ENCODE results near the gene IL22RA1.

IL22RA1 gene

DNA sequence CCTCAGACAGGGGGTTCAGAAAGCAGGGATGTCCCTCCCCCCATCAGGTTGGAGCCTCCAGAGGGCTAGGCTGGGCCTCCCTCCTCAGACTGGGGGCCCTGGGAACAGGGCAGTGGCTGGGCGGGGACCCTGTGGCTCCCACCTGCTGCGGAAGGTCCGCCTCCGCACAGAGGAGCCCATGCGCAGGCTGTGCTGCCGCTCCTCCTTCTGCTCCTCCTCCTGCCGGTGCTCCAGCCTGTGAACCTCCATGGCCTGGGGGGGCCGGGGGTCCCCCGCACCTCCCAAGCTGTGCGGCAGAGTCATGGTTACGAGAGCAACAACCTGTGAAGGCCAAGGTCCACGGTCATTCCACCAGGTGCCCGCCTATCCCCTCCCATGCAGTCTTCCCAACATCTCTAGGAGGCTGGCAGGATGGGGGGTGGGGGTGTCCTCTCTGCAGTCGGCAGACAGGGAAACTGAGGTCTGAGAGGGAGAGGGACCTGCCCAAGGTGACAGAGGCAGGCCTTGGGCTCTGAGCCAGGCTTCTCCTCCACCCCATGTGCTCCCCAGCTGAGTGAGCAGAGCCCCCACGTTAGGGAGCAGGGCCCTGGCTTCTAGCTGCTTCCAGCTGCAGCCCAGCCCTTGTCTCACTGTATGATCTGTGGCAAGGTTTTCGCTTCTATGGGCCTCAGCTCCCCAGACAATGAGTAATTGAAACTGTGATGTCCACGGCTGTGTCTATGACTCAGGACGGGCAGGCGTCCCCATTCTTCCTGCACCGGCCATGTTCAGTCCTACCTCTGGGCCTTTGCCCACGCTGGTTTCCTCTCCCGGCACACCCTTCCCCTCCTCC lies 34.4 kb downstream of the IL22RA1 start:
- peak overlapping the region; percentile 43 to 44 for H3K4me3 ChIP-seq (ENCODE audit: low read depth in 1 of 2, low read length in 2 of 2)
- no peak overlapping the region for H3K27ac ChIP-seq (ENCODE audit: low read depth, low read length)
- H3K9ac ChIP-seq (ENCODE audit: low read depth in 1 of 2, low read length in 2 of 2), result peak overlapping the region; percentile 32 to 38
- H3K27me3 ChIP-seq (ENCODE audit: control insufficient read depth in 1 of 2, insufficient read depth in 2 of 2, low read length in 2 of 2), result no peaks in the 10 kb centered on the region
- no peaks in the 10 kb centered on the region for H3K9me3 ChIP-seq (ENCODE audit: control insufficient read depth in 1 of 2, low read length in 2 of 2)
- no peaks in the 10 kb centered on the region for H3K36me3 ChIP-seq (ENCODE audit: control insufficient read depth in 1 of 2, insufficient read depth in 2 of 2, low read length in 2 of 2)
- H3K4me1 ChIP-seq (ENCODE audit: control insufficient read depth in 1 of 2, insufficient read depth in 2 of 2, low read length in 2 of 2), result peaks cover 32 to 34% of the 10 kb centered on the region in 2 donors

DNA sequence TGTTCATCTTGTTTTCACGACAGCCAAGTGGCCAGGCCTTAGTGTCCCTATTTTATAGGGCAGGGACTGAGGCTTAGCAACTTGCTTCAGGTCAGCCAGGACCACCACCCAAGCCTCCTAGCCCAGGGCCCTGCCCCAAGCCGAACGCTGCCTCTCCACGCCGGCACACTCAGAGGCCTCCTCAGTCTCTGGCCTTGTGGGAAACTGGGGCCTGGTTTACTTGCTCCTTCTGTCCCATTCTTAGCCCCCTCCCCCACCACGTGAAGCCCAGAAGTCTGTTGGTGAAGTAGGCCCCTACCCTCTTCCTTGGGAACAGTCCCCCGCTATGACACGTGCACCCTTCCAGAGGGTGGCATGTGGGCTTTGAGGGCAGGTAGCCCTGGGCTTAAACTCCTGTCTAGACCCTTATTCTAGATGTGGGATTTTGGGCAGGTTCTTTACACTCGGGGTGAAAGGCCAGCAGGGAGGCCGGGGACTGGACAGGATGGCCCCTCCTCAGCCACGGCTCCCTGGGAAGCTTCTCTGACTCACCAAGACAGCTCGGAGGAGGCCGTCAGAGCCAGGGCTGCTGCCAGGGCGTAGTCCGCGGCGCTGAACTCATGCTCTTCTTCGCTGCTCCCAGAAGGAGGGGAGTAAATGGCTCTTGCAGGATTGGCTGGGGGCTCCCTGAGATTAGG lies 35.3 kb downstream of the IL22RA1 start:
- Histone ChIP-seq H3K4me1 (ENCODE audit: control insufficient read depth in 1 of 2, insufficient read depth in 2 of 2, low read length in 2 of 2) (peaks cover 27 to 32% of the 10 kb centered on the region in 2 donors), H3K27me3 (ENCODE audit: control insufficient read depth in 1 of 2, insufficient read depth in 2 of 2, low read length in 2 of 2) (no peaks in the 10 kb centered on the region), H3K36me3 (ENCODE audit: control insufficient read depth in 1 of 2, insufficient read depth in 2 of 2, low read length in 2 of 2) (no peaks in the 10 kb centered on the region), H3K4me3 (ENCODE audit: low read depth in 1 of 2, low read length in 2 of 2) (peak overlapping the region in 1 of 2 donors; percentile 43), H3K9me3 (ENCODE audit: control insufficient read depth in 1 of 2, low read length in 2 of 2) (no peaks in the 10 kb centered on the region), H3K9ac (ENCODE audit: low read depth in 1 of 2, low read length in 2 of 2) (peak overlapping the region; percentile 32 to 38), H3K27ac (ENCODE audit: low read depth, low read length) (peak overlapping the region; percentile 20)

DNA sequence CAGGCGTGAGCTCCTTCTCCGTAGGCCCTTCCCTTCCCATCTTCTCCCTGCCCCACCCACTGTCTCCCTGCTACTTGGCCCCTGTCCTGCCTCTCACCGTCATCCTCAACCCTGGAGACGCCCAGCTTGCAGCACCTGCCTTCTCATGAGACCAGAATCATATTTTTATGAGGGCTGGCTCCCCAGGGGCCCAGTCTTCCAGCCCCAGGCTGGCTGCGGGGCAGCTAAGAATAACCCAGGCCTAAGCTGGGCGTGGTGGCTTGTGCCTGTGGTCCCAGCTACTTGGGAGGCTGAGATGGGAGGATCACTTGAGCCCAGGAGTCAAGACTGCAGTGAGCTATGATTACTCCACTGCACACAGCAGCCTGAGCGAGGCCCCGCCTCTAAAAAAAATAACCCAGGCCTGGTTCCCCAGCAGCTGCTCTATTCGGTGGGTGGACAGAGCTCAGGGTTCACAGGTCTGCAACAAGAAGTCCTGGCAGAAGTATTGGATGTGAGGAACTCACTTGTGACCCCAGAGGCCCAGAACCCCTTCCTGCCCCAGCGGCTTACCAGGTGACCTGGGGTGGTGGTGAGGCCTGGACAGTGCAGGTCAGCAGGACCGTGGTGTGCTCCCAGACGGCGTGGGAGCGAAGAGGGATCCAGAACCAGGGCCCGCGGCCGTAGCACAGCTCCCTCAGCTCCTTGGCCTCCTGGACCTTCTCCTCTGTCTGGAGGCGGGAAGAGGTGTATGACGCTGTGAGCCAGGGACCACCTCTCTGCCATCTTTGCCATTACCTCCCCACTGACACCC lies 37.4 kb downstream of the IL22RA1 start:
- Histone ChIP-seq H3K4me3 (ENCODE audit: low read depth in 1 of 2, low read length in 2 of 2) (no peak overlapping the region), H3K9ac (ENCODE audit: low read depth in 1 of 2, low read length in 2 of 2) (peak overlapping the region in 1 of 2 donors; percentile 43), H3K27me3 (ENCODE audit: control insufficient read depth in 1 of 2, insufficient read depth in 2 of 2, low read length in 2 of 2) (no peaks in the 10 kb centered on the region), H3K9me3 (ENCODE audit: control insufficient read depth in 1 of 2, low read length in 2 of 2) (no peaks in the 10 kb centered on the region), H3K36me3 (ENCODE audit: control insufficient read depth in 1 of 2, insufficient read depth in 2 of 2, low read length in 2 of 2) (no peaks in the 10 kb centered on the region), H3K4me1 (ENCODE audit: control insufficient read depth in 1 of 2, insufficient read depth in 2 of 2, low read length in 2 of 2) (peaks cover 20 to 39% of the 10 kb centered on the region in 2 donors), H3K27ac (ENCODE audit: low read depth, low read length) (peak overlapping the region; percentile 1)

DNA sequence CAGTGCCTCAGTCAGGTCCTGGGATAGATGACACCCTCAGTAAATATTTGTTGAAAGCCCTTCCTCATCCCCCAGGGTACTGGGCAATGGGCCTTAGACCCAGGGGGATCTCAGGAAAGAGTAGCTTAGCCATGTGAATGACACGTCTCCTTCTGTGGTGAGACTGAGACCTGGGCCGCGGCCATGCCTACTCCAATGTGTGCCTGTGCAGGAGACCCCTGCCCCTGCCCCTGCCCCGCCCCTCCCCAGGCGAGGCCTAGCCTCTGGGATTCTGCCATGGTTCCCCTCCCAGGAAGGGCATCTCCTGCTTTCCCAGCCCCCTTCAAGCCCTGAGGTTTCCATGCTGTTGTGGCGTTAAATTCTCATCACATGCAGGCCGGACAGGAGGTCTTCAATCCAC lies 38.1 kb downstream of the IL22RA1 start:
- no peak overlapping the region for H3K27ac ChIP-seq (ENCODE audit: low read depth, low read length)
- H3K9me3 ChIP-seq (ENCODE audit: control insufficient read depth in 1 of 2, low read length in 2 of 2), result no peaks in the 10 kb centered on the region
- no peaks in the 10 kb centered on the region for H3K27me3 ChIP-seq (ENCODE audit: control insufficient read depth in 1 of 2, insufficient read depth in 2 of 2, low read length in 2 of 2)
- H3K4me3 ChIP-seq (ENCODE audit: low read depth in 1 of 2, low read length in 2 of 2), result no peak overlapping the region
- no peak overlapping the region for H3K9ac ChIP-seq (ENCODE audit: low read depth in 1 of 2, low read length in 2 of 2)
- H3K36me3 ChIP-seq (ENCODE audit: control insufficient read depth in 1 of 2, insufficient read depth in 2 of 2, low read length in 2 of 2), result no peaks in the 10 kb centered on the region
- H3K4me1 ChIP-seq (ENCODE audit: control insufficient read depth in 1 of 2, insufficient read depth in 2 of 2, low read length in 2 of 2), result peaks cover 20 to 39% of the 10 kb centered on the region in 2 donors

DNA sequence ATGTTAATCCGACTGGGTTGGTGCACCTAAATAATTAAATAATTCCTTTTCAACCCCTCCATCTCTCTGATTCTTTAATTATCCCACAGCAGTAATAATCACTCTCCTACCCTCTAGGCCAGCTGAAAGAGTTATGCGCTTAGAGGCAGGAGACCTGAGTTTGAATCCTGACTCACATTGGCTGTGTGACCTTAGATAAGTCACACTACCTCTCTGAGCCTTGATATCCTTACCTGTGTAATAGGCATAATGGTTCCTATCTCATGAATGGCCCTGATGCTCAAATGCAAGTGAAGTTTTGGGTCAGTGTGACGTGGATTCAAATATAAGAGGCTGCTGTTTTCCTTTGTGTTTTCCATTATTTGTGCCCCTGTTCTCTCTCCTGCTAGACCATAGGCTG lies 39.1 kb downstream of the IL22RA1 start:
- Histone ChIP-seq H3K9ac (ENCODE audit: low read depth in 1 of 2, low read length in 2 of 2) (no peak overlapping the region), H3K9me3 (ENCODE audit: control insufficient read depth in 1 of 2, low read length in 2 of 2) (no peaks in the 10 kb centered on the region), H3K36me3 (ENCODE audit: control insufficient read depth in 1 of 2, insufficient read depth in 2 of 2, low read length in 2 of 2) (no peaks in the 10 kb centered on the region), H3K27ac (ENCODE audit: low read depth, low read length) (no peak overlapping the region), H3K4me3 (ENCODE audit: low read depth in 1 of 2, low read length in 2 of 2) (no peak overlapping the region), H3K4me1 (ENCODE audit: control insufficient read depth in 1 of 2, insufficient read depth in 2 of 2, low read length in 2 of 2) (peaks cover 21 to 45% of the 10 kb centered on the region in 2 donors), H3K27me3 (ENCODE audit: control insufficient read depth in 1 of 2, insufficient read depth in 2 of 2, low read length in 2 of 2) (no peaks in the 10 kb centered on the region)

DNA sequence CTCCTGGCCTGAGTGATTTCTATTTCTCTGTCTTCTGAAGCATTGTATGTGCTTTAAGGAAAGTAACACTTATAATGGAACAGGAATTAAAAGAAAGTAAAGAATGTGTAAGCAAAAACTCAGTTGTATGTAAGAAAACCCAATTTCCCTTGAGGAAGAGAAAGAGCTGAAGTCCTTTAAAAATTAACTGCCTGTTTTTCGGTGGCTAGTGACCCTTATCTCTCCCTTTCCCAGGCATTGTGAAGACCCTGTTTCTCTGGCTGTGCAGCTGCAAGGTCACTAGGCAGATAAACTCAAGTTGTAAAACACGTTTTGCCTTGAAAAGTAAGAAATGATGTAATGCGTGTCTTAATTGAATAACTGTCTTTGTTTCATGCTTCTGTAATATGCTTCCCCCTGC lies 39.5 kb downstream of the IL22RA1 start:
- H3K36me3 ChIP-seq (ENCODE audit: control insufficient read depth in 1 of 2, insufficient read depth in 2 of 2, low read length in 2 of 2), result no peaks in the 10 kb centered on the region
- no peak overlapping the region for H3K27ac ChIP-seq (ENCODE audit: low read depth, low read length)
- no peak overlapping the region for H3K9ac ChIP-seq (ENCODE audit: low read depth in 1 of 2, low read length in 2 of 2)
- no peak overlapping the region for H3K4me3 ChIP-seq (ENCODE audit: low read depth in 1 of 2, low read length in 2 of 2)
- peaks cover 19 to 43% of the 10 kb centered on the region in 2 donors for H3K4me1 ChIP-seq (ENCODE audit: control insufficient read depth in 1 of 2, insufficient read depth in 2 of 2, low read length in 2 of 2)
- no peaks in the 10 kb centered on the region for H3K9me3 ChIP-seq (ENCODE audit: control insufficient read depth in 1 of 2, low read length in 2 of 2)
- H3K27me3 ChIP-seq (ENCODE audit: control insufficient read depth in 1 of 2, insufficient read depth in 2 of 2, low read length in 2 of 2), result no peaks in the 10 kb centered on the region

DNA sequence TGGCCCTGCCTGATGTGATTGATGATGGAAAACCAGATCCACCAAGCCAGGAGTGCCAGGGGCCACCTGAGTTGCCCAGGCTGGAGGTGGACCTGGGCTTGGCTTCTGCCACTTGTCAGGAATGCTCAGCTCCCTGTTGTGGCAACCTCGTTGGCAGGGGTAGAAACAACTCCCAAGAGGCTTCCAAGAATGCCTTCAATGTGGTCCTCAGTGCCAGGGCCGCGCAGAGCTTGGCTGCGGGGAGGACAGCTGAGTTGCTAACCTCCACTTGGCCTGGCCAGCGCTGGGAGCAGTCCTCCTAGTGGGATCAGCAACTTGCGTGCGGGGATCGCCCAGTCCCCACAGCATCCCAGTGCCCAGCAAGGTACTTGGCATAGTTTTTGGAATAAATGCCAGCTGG lies 40.0 kb downstream of the IL22RA1 start:
- Histone ChIP-seq H3K9ac (ENCODE audit: low read depth in 1 of 2, low read length in 2 of 2) (no peak overlapping the region), H3K4me1 (ENCODE audit: control insufficient read depth in 1 of 2, insufficient read depth in 2 of 2, low read length in 2 of 2) (peaks cover 14 to 38% of the 10 kb centered on the region in 2 donors), H3K9me3 (ENCODE audit: control insufficient read depth in 1 of 2, low read length in 2 of 2) (no peaks in the 10 kb centered on the region), H3K4me3 (ENCODE audit: low read depth in 1 of 2, low read length in 2 of 2) (no peak overlapping the region), H3K27ac (ENCODE audit: low read depth, low read length) (no peak overlapping the region), H3K36me3 (ENCODE audit: control insufficient read depth in 1 of 2, insufficient read depth in 2 of 2, low read length in 2 of 2) (no peaks in the 10 kb centered on the region), H3K27me3 (ENCODE audit: control insufficient read depth in 1 of 2, insufficient read depth in 2 of 2, low read length in 2 of 2) (no peaks in the 10 kb centered on the region)

DNA sequence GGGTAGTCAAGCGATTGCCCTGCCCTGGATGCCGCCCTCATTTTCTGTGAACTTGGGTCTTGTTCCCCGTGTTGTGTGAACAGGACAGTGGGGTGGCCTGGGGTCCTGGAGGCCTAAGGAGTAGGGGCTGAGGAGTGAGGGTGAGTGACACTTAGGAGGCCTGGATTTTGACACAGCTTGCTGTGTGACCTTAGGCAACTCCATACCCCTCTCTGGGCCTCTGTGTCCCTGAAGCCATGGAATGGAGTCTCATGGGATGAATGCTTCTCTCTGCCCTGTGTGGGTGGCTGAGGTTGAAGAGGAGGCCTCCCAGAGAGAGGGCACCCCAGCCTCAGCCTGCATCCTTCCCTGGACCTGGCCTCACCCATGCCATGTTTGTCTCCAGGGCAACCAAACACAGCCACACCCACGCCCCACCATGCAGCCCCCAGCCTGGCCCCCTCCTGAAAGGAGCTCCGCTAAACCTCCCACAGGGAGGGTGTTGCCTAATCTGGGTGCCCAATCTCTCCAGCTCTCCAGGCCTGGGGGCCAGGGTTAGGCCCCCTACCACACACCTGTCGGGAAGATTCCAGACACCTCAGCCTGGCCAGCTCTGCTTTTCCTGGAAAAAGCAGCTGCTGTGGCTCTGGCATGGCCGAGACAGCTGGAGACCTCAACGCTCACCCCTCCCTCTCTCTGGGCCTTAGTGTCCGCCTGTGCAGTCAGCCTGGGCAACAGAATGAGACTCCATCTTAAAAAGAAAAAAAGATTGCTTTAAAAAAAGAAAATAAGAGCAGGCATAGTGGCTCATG lies 40.9 kb downstream of the IL22RA1 start:
- Histone ChIP-seq H3K27me3 (ENCODE audit: control insufficient read depth in 1 of 2, insufficient read depth in 2 of 2, low read length in 2 of 2) (no peaks in the 10 kb centered on the region), H3K27ac (ENCODE audit: low read depth, low read length) (no peak overlapping the region), H3K36me3 (ENCODE audit: control insufficient read depth in 1 of 2, insufficient read depth in 2 of 2, low read length in 2 of 2) (no peaks in the 10 kb centered on the region), H3K4me3 (ENCODE audit: low read depth in 1 of 2, low read length in 2 of 2) (no peak overlapping the region), H3K9ac (ENCODE audit: low read depth in 1 of 2, low read length in 2 of 2) (no peak overlapping the region), H3K4me1 (ENCODE audit: control insufficient read depth in 1 of 2, insufficient read depth in 2 of 2, low read length in 2 of 2) (peaks cover 10 to 32% of the 10 kb centered on the region in 2 donors), H3K9me3 (ENCODE audit: control insufficient read depth in 1 of 2, low read length in 2 of 2) (no peaks in the 10 kb centered on the region)

DNA sequence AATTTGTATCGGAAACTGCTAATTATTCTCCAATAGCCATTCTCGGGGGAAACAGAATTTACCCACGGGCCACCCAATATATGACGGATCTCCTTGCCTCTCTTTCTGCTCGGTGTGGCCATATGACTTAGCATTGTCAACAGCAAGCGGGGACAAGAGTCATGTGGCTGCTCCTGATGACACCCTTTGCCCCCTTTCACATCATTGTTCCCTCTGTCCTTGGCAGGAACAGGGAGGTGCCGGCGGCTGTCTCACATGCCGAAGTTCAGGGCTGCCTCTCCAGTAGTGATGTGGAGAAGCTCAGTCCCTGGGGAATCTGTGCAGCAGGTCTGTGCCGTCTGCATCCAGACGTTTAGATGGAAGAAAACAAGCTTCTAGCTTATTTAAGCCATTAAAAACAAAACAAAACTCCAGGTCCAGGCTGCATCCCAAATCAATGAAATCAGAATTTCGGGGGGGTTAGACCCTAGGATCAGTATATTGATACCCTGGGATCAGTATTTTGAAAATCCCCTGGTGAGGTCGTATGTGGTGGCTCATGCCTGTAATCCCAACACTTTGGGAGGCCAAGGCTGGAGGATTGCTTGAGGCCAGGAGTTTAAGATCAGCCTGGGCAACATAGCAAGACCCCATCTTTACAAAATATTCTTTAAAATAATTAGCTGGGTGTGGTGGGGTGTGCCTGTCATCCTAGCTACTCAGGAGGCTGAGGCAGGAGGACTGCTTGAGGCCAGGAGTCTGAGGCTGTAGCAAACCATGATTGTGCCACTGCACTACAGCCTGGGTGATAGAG lies 41.8 kb downstream of the IL22RA1 start:
- no peak overlapping the region for H3K4me3 ChIP-seq (ENCODE audit: low read depth in 1 of 2, low read length in 2 of 2)
- no peaks in the 10 kb centered on the region for H3K36me3 ChIP-seq (ENCODE audit: control insufficient read depth in 1 of 2, insufficient read depth in 2 of 2, low read length in 2 of 2)
- H3K9me3 ChIP-seq (ENCODE audit: control insufficient read depth in 1 of 2, low read length in 2 of 2), result no peaks in the 10 kb centered on the region
- H3K27me3 ChIP-seq (ENCODE audit: control insufficient read depth in 1 of 2, insufficient read depth in 2 of 2, low read length in 2 of 2), result no peaks in the 10 kb centered on the region
- peaks cover 10 to 32% of the 10 kb centered on the region in 2 donors for H3K4me1 ChIP-seq (ENCODE audit: control insufficient read depth in 1 of 2, insufficient read depth in 2 of 2, low read length in 2 of 2)
- H3K27ac ChIP-seq (ENCODE audit: low read depth, low read length), result no peak overlapping the region
- H3K9ac ChIP-seq (ENCODE audit: low read depth in 1 of 2, low read length in 2 of 2), result no peak overlapping the region

All from duodenal mucosa (tissue), 2 donors.